GM06990 (cell line): ENCODE measurements around the gene BEST3.

Experiments
- DNase-seq: peaks from one replicate; pipeline ENCODE4 v3.0.0-alpha.2; 2011; ENCODE audit not compliant: insufficient read length; ENCODE audit errors: extremely low read depth
- H3K27me3 ChIP-seq: replicated peaks from 2 replicates; pipeline ENCODE4 v1.6.0; 2011; ENCODE audit warnings: low read length; ENCODE audit not compliant: control insufficient read depth, insufficient read depth
- H3K36me3 ChIP-seq: 2 replicates; pipeline ENCODE4 v1.5.1; 2011; ENCODE audit warnings: low read length; ENCODE audit not compliant: control insufficient read depth, insufficient read depth
- H3K4me3 ChIP-seq: replicated peaks from 2 replicates; pipeline ENCODE4 v1.5.1; 2011; ENCODE audit warnings: low read depth, mild to moderate bottlenecking, control low read depth, low read length
- CTCF ChIP-seq: IDR thresholded peaks from 2 replicates; pipeline ENCODE4 v1.5.1; 2011; ENCODE audit warnings: low read length, control low read depth, mild to moderate bottlenecking, inconsistent platforms; ENCODE audit not compliant: insufficient read depth, poor library complexity, severe bottlenecking

The BEST3 gene

GRCh38 chr12:69689638-69690037, 9.5 kb downstream of the BEST3 start:
- no peaks in the 10 kb centered on the region for H3K36me3 ChIP-seq
- no peak overlapping the region for H3K4me3 ChIP-seq
- DNase-seq, result no peak
- TF ChIP-seq CTCF, result no peak
- no peaks in the 10 kb centered on the region for H3K27me3 ChIP-seq

GRCh38 chr12:69688471-69689427, 10.4 kb downstream of the BEST3 start:
- Histone ChIP-seq H3K36me3 (no peaks in the 10 kb centered on the region), H3K27me3 (no peaks in the 10 kb centered on the region), H3K4me3 (no peak overlapping the region)
- DNase-seq, result peak; percentile 3
- TF ChIP-seq CTCF, result no peak

GRCh38 chr12:69688021-69688420, 11.1 kb downstream of the BEST3 start:
- no peak for TF ChIP-seq CTCF
- H3K36me3 ChIP-seq, result no peaks in the 10 kb centered on the region
- H3K4me3 ChIP-seq, result no peak overlapping the region
- DNase-seq, result no peak
- H3K27me3 ChIP-seq, result no peaks in the 10 kb centered on the region

- H3K4me3 ChIP-seq, result no peak overlapping the region
- no peak for DNase-seq
- no peaks in the 10 kb centered on the region for H3K27me3 ChIP-seq
- TF ChIP-seq CTCF, result no peak
- H3K36me3 ChIP-seq, result no peaks in the 10 kb centered on the region
Observed at GRCh38 chr12:69687390-69687789, 11.7 kb downstream of the BEST3 start.

GRCh38 chr12:69686731-69687130, 12.4 kb downstream of the BEST3 start:
- no peak for DNase-seq

More at GRCh38 chr12:69686731-69687130, 12.4 kb downstream of the BEST3 start:
- TF ChIP-seq CTCF, result no peak
- no peaks in the 10 kb centered on the region for H3K36me3 ChIP-seq
- H3K4me3 ChIP-seq, result no peak overlapping the region
- no peaks in the 10 kb centered on the region for H3K27me3 ChIP-seq
